GM18499 (cell line): Measurements from ENCODE around the gene RTN4.
"Not testable (repeated sequence)": the region's sequence is repeated elsewhere in the genome, so short reads cannot be mapped to it uniquely, and the experiment has no call there.

Experiments
- ATAC-seq: cut with Tn5 transposase; IDR thresholded peaks from one replicate; pipeline ENCODE4 v1.9.1; 2021; ENCODE audit warnings: moderate number of reproducible peaks; ENCODE audit not compliant: insufficient read depth, unreplicated experiment

The RTN4 gene

GRCh38 chr2:55076019-55076418 lies 25.8 kb upstream of the RTN4 start:
- ATAC-seq = not testable (repeated sequence)

GRCh38 chr2:55073000-55073983 lies 23.0 kb upstream of the RTN4 start:
- ATAC-seq = no peak

DNA sequence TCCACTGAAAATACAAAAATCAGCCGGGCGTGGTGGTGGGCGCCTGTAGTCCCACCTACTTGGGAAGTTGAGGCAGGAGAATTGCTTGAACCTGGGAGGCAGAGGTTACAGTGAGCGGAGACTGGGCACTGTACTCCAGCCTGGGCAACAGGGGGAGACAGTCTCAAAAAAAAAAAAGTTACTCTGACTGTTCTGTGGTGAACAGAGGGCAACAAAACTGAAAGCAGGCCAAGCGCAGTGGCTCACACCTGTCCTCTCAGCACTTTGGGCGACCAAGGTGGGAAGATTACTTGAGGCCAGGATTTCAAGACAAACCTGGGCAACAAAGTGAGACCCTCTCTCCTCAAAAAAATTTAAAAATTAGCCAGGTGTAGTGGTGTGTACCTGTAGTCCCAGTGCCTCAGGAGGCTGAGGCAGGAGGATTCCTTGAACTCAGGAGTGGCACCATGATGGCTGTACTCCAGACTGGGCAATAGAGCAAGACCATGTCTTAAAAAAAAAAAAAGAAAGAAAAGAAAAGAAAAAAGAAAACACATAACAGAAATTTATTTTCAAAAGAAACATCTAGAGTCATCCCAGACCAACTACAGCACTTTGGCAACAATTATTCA lies 13.6 kb upstream of the RTN4 start:
- no peak for ATAC-seq

DNA sequence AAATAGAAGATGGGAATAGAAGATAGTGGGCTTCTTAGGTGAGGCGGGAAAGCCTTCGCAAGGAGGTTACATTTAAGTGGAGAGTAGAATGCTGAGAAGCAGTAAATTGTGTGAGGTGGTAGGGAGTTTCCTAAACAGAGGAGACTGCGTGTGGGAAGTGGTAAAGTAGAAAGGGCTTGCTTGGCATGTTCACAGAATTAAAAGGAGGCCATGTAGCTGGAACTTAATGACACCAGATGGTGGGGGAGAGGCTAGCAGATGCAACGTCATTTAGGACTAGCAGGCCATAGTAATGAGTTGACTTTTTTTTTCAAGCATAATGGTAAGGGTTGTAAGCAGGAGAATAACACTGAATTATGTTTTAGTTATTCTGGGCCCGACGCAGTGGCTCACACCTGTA lies 13.0 kb upstream of the RTN4 start:
- ATAC-seq = no peak

DNA sequence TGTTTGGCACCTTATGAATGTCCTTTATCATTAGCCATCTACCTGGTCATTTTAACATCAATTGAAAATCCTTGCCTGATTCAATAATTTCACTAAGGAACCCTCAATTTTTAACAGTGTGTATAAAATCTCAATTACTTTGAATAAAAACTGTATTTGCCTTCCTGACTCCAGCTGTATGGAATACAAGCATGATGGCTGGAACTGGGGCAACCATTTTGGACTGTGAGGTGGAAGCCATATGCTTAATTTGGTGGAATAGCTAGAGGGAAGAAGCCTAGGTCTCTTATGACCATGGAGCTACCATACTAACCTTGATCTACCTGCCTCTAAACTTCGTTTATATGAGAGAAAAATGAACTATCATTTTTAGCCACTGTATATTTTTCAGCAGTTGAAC lies 12.5 kb upstream of the RTN4 start:
- ATAC-seq = no peak

DNA sequence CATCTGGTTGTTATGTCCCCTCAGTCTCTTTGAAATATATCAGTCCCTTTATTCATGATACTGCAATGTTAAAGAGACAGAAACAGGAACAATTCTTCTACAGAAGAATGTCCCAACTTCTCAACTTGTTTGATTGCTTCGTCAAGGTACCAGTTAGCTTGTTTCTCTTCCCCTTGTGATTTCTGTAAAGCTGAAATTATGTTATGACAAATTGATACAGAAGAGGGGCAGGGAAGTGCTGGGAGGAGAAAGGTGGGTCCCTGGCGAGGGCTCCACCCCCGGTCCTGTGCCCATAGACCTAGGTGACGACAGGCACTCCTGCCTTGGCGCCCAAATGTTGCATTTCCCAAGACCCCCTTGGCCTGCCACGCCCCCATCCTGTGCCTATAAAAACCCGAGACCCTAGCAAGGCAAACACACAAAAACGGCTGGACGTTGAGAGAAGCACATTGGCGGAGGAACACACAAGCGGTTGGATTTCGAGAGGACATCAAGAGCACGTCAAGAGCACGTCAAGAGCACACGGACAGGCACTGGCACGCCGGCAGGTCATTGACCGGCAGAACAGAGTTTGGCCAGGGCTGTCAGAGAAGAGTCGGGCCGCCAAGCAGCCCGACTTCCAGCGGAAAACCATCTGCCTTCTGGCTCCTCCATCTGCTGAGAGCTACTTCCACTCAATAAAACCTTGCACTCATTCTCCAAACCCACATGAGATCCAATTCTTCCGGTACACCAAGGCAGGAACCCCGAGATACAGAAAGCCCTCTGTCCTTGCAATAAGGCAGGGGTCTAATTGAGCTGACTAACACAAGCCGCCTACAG lies 11.5 kb upstream of the RTN4 start:
- ATAC-seq = no peak

DNA sequence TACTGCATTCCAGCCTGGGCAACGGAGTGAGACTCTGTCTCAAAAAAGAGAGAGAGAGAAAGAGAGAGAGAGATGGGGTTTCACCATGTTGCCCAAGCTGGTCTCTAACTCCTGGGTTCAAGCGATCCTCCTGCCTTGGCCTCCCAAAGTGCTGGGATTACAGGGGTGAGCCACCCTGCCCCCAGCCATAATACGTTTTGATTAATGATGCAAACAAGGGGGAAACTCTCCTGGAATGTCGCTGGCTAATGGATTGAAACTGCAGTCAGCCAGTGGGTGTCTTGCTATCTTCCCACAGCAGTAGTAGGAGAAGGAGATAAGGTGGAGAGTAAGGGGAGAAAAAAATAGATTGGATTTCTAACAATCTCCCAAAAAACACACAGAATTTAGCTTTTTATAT lies 9.5 kb upstream of the RTN4 start:
- no peak for ATAC-seq

DNA sequence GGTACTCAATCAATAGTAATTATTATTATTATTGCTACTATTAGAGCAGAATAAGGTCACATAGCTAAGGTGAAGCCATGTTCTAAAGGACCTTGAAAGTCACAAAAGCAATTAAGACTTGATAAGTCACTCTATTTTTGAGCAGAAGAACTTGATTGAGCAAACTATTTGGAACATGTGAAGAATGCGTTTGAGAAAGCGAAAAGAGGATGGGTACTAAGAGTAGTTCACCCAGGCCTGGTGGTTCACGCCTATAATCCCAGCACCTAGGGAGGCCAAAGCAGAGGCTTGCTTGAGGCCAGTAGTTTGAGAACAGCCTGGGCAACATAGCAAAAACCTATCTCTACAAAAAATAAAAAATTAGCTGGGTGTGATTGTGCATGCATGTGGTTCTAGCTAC lies 7.2 kb upstream of the RTN4 start:
- ATAC-seq = no peak

DNA sequence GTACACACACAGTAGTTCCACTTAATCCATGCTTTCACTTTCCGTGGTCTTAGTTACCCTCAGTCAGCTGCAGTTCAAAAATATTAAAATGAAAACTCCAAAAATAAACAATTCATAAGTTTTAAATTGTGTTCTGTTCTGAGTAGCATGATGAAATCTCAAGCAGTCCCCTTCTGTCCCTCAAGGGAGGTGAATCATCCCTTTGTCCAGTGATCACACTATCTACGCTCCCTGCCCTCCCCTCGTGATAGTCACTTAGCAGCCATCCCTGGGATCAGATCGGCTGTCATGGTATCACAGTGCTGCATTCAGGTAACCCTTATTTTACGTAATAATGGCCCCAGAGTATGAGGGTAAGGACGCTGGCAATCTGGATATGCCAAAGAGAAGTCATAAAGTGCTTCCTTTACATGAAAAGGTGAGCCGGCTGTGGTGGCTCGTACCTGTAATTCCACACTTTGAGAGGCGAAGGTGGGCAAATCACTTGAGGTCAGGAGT lies 5.8 kb upstream of the RTN4 start:
- ATAC-seq = no peak

DNA sequence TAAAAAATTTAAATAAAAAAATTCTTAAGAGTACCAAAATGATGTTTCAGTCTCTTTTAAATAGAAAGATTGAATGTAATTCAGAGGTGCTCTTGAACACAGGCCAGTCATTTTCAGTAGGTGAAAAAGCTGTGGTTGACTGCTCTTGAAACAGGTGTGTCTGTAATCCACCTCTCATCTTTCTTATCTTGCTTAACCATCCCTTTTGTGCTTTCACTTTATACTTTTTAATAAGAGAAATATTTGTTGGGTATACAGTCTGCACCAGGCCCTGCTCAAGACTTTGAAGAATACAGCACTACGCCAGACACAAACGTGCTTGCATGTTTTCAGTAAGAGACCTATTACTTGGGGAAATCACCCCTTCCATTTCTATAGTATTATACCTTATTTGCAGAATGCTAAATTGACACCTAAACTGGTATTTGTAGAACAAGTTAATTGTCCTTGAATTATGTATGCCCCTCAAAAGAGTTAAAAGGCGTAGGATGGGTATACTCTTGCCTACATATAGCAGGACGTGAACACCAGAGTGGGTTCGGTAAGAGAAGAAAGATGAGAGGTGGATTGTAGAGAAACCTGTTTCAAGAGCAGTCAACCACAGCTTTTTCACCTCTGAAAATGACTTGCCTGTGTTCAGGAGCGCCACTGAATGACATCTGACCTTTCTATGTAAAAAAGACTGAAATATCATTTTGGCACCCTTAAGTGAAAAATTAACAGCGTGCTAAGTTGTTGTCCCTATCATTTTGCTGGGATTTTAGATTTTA lies 4.0 kb upstream of the RTN4 start:
- ATAC-seq = no peak

DNA sequence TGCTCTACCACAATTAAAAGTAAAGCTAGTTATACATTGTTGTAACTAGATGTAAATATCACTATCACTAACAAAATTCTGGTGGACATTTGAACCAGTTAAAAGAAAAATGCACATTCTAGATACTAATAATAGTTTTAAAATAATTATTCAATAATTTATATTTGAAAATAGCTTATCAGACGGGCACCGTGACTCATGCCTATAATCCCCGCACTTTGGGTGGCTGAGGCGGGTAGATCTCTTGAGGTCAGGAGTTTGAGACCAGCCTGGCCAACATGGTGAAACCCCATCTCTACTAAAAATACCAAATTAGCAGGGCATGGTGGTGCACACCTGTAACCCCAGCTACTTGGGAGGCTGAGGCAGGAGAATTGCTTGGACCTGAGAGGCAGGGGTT lies 3.0 kb upstream of the RTN4 start:
- not testable (repeated sequence) for ATAC-seq

GRCh38 chr2:55052129-55053061 lies 2.1 kb upstream of the RTN4 start:
- no peak for ATAC-seq

- no peak for ATAC-seq
These were observed 995 bp upstream of the RTN4 start for GRCh38 chr2:55051026-55051866.

DNA sequence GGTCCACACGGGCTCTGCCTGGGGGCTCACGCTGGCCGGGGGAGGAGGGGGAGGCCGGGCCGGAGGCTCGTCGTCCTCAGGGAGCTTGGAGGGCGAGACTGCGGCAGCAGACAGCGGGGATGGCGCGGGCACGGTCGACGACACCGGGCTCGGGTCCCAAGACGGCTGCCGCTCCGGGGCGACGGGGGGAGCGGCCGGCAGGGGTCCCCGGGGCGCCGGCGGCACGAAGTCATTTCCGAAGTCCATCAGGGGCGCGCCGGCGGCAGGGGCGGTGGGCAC lies 491 bp downstream of the RTN4 start:
- ATAC-seq = no peak

- ATAC-seq = no peak
These were observed 1.0 kb downstream of the RTN4 start for GRCh38 chr2:55049043-55049820.

DNA sequence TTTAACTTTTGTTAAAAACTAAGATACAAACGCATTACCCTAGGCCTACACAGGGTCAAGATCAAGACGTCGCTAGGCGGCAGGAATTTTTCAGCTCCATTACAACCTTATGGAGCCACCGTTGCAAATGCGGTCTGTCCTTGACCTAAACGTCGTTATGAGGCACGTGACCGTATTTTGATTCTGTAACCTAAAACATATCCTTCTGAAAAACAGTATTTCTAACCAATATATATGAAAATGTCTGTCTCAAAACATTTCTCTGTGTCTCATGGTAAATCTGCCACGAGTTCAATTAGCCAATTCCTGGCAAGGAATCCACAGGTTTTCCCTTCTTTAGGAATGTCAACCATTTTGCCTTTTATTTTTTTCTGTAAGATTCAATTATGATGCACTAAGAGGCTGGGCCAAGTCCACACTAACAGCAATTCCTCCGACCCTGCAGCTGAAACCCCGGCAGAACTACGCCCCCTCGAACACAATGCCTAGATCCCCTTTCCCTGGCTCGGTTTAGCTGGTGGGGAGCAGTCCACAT lies 1.7 kb downstream of the RTN4 start:
- ATAC-seq = no peak

- no peak for ATAC-seq
These were observed 2.5 kb downstream of the RTN4 start for GRCh38 chr2:55047677-55048299.
